Islet of Langerhans (tissue), 1 donor: ENCODE measurements around the gene CYP4A11.
"Not testable (repeated sequence)": the region's sequence is repeated elsewhere in the genome, so short reads cannot be mapped to it uniquely, and the experiment has no call there.

Experiments used
- FAIRE-seq: peaks from one replicate; lab custom pipeline; 2011; peaks lifted over from hg19 to GRCh38; lab: Jason Lieb, UNC

Gene CYP4A11

DNA sequence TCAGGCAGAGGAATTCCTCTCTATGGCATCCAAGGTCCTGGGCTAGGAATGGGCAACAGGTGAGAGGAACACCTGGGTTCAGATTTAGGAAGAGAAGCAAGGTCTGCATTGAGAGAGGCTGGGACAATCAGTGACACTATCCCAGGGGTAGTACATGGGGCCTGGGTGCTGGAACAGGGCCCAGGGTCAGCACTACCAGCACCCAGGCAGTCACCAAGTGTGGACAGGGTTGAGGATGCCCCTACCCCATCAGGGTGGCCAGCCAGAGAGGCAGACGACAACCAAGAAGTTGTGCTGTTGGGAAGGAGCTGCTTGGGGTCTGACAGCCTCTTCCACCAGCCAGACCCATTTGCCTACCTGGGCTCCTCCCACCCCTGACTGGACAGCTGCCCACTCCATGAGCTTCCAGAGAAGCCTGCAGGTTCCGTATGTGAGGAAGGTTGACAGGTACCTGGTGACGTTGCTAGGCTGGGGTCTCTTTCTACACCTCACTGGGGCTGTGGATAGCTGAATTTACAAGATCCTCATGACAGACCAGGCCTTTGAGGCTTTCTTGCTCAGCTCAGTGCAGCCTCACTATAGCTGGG lies 13.9 kb downstream of the CYP4A11 start:
- FAIRE-seq: no peak

DNA sequence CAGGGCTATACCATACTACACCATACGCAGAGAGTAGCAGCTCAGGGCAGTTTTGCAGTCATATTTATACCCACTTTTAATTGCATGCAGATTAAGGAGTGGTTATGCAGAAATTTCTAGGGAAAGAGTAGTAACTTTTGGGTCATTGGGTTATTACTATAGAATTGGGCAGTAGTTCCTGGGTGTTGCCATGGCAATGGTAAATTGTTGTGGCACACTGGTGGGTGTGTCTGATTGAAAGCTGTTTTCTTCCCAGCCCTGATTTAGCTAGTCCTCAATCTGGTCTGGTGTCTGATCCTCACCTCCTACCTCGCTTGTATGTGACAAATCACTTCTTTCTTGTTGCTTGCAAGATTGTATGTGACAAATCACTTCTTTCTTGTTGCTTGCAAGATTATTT lies 30.5 kb downstream of the CYP4A11 start:
- FAIRE-seq: no peak

DNA sequence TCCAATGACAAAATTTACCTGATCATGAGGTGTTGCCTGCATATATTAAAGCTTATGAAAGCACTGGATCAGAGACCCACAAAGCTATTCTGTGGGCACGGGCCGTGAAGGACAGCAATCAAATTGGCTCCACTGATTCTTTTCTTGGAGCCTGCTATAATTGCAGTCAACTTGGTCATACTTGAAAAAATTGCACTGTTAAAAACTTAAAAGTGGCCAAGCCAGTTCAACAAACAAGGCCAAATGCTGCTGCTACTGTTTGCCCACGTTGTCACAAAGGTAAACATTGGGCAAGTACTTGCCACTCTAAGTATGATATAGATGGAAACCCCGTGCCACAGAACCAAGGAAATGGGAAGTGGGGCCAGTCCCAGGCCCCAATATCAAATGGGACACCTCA lies 37.8 kb downstream of the CYP4A11 start:
- no peak for FAIRE-seq

DNA sequence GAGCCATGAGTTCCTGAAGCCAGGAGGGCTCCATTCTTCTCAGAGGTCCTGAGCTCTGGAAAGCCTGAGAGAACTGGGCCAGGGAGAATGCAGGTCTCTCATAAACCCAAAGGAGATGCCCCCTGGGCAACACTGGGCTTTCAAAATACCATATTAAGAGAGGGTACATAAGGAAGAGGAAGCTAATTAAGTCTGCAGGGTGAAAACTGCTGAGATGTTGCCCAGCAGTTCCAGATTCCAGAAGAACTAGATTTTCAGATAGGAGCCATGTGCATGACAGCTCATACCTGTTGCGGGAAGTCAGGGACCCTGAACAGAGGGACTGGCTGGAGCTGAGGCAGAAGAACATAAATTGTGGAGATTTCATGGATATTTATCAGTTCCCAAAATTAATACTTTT lies 40.9 kb downstream of the CYP4A11 start:
- no peak for FAIRE-seq

DNA sequence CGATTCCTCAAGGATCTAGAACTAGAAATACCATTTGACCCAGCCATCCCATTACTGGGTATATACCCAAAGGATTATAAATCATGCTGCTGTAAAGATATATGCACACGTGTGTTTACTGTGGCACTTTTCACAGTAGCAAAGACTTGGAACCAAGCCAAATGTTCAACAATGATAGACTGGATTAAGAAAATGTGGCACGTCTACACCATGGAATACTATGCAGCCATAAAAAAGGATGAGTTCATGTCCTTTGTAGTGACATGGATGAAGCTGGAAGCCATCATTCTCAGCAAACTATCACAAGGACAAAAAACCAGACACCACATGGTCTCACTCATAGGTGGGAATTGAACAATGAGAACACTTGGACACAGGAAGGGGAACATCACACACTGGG lies 59.6 kb downstream of the CYP4A11 start:
- FAIRE-seq: not testable (repeated sequence)
